Vagina (tissue), 2 donors: ENCODE data around the gene UPB1.

Source experiments
- CTCF ChIP-seq, 3 experiments: fragments of 450-650 bp in 2 of 3; fragments of 200-600 bp in 1 of 3; sonication (generic) in 1 of 3; IDR thresholded peaks; one replicate each; pipeline ENCODE4 v1.5.1; 2017 to 2019; ENCODE audit warnings: antibody characterized with exemption in 3 of 3, mild to moderate bottlenecking in 2 of 3, moderate library complexity in 2 of 3
- POLR2A ChIP-seq, 2 donors: fragments of 450-650 bp; IDR thresholded peaks; one replicate each; pipeline ENCODE4 v1.6.1; 2017; ENCODE audit warnings: antibody characterized with exemption in 2 of 2, mild to moderate bottlenecking in 2 of 2, moderate library complexity in 2 of 2
- POLR2AphosphoS5 ChIP-seq, 2 donors: sonication (generic); formaldehyde crosslinking; IDR thresholded peaks; one replicate each; pipeline ENCODE4 v1.9.0; 2017; ENCODE audit warnings: antibody characterized with exemption in 2 of 2, mild to moderate bottlenecking in 2 of 2, low read depth in 1 of 2; ENCODE audit not compliant: insufficient read depth in 1 of 2

DNA sequence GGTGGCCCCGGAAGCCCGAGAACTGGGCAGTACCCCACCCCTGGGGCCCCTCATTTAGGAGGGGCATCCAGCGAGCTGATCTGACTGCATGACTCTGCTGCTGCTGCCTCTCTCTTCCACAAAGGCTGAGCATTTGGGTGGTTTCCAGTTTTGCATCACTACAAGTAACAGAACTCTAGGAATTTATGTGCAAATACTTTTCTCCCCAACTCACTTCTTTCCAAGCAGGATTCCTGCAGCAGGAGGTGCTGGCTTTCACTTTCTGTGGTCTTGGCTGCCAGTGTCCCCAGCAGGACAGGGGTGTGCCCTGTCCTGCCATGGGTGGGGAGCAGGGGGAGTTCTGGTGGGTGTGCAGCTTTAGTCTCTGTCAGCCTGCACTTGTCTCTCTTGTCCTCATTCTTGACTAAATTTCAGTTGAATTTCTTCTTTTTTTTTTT is 21.2 kb downstream of the UPB1 start:
- no peak for TF ChIP-seq CTCF (IDR thresholded peaks at IDR 0.05)
- TF ChIP-seq POLR2A (IDR thresholded peaks at IDR 0.05): no peak
- TF ChIP-seq POLR2AphosphoS5 (IDR thresholded peaks at IDR 0.05; ENCODE audit: insufficient read depth in 1 of 2, low read depth in 1 of 2): no peak
